Measurements from ENCODE around the gene MIEN1. TPM values are rescaled to one million over a fixed set of nuclear protein-coding genes. Genes with fewer than 3 reads are reported as not detected.

Gene MIEN1
- total RNA-seq, 4 donors from 2014 or later, result 99.3 to 215 (median 109) TPM

GRCh38 chr17:39717660-39718059, 12.7 kb downstream of the MIEN1 start:
- Histone ChIP-seq H3K27me3 (no peaks in the 10 kb centered on the region), H3K36me3 (peaks cover 0 to 13% (median 3%) of the 10 kb centered on the region in 4 donors), H3K4me3 (no peak overlapping the region), H3K27ac (peak overlapping the region in 1 of 4 donors; percentile 87), H3K9me3 (no peaks in the 10 kb centered on the region), H3K4me1 (peaks cover 0 to 40% (median 19%) of the 10 kb centered on the region in 4 donors)
- TF ChIP-seq POLR2AphosphoS5 (IDR thresholded peaks at IDR 0.05) (no peak), EP300 (IDR thresholded peaks at IDR 0.05; ENCODE audit: low read depth) (no peak), POLR2A (IDR thresholded peaks at IDR 0.05) (no peak)
- no peak for DNase-seq
- in situ Hi-C loops (cut with MboI; ENCODE audit: low pct_ligation_motif_present in 1 of 4, low pct_unique_long_range_greater_than_20kb in 1 of 4, low sequenced_read_pairs in 3 of 4), result no loop called here
- WGBS, 2 donors (ENCODE audit: low coverage in 1 of 2), result 76 to 80% methylated on average over 5 to 6 of the region's 6 CpGs
- intact Hi-C loops (cut with DNase I; ENCODE audit: low total_unique reads), result no loop called here

DNA sequence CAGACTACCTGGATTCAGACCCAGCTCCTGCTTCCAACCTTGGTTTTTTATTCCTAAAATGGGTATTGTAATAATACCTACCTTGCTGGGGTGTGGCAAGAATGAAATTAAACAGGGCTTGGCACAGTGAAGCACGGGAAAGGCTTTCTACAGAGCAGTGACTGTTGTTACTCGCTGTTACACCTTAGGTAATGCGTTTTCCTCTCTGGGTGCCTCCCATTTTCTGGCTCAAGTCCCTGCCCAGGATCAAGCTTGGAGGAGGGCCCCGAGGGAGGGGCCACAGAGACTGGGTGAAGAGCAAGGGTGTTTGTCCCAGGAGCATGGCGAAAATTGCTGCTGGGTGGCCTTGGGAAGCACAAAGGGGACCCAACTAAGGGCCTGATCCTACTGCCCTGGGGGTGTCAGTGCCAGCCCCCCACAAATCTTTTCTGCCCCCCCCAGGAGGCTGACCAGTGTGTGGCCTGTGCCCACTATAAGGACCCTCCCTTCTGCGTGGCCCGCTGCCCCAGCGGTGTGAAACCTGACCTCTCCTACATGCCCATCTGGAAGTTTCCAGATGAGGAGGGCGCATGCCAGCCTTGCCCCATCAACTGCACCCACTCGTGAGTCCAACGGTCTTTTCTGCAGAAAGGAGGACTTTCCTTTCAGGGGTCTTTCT, 13.3 kb downstream of the MIEN1 start:
- Histone ChIP-seq H3K27me3 (no peaks in the 10 kb centered on the region), H3K27ac (peak overlapping the region; percentile 75 to 88 (median 84)), H3K36me3 (peaks cover 0 to 15% (median 5%) of the 10 kb centered on the region in 4 donors), H3K4me1 (peaks cover 0 to 40% (median 19%) of the 10 kb centered on the region in 4 donors), H3K9me3 (no peaks in the 10 kb centered on the region), H3K4me3 (no peak overlapping the region)
- TF ChIP-seq, protein P1, sequence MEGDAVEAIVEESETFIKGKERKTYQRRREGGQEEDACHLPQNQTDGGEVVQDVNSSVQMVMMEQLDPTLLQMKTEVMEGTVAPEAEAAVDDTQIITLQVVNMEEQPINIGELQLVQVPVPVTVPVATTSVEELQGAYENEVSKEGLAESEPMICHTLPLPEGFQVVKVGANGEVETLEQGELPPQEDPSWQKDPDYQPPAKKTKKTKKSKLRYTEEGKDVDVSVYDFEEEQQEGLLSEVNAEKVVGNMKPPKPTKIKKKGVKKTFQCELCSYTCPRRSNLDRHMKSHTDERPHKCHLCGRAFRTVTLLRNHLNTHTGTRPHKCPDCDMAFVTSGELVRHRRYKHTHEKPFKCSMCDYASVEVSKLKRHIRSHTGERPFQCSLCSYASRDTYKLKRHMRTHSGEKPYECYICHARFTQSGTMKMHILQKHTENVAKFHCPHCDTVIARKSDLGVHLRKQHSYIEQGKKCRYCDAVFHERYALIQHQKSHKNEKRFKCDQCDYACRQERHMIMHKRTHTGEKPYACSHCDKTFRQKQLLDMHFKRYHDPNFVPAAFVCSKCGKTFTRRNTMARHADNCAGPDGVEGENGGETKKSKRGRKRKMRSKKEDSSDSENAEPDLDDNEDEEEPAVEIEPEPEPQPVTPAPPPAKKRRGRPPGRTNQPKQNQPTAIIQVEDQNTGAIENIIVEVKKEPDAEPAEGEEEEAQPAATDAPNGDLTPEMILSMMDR (IDR thresholded peaks at IDR 0.05), result no peak
- peak in 2 of 3 donors; percentile 43 to 67 for TF ChIP-seq POLR2AphosphoS5 (IDR thresholded peaks at IDR 0.05)
- intact Hi-C loops (cut with DNase I; ENCODE audit: low total_unique reads), result no loop called here
- 65 to 81% methylated on average over 6 to 11 of the region's 11 CpGs for WGBS, 2 donors (ENCODE audit: low coverage in 1 of 2)
- peak; percentile 83 for DNase-seq
- in situ Hi-C loops (cut with MboI; ENCODE audit: low pct_ligation_motif_present in 1 of 4, low pct_unique_long_range_greater_than_20kb in 1 of 4, low sequenced_read_pairs in 3 of 4), result no loop called here

GRCh38 chr17:39716073-39716818, 14.1 kb downstream of the MIEN1 start:
- H3K27me3 ChIP-seq, result no peaks in the 10 kb centered on the region
- H3K36me3 ChIP-seq, result peaks cover 0 to 15% (median 7%) of the 10 kb centered on the region in 4 donors
- peak overlapping the region; percentile 75 to 88 (median 84) for H3K27ac ChIP-seq
- TF ChIP-seq POLR2A (IDR thresholded peaks at IDR 0.05) (no peak), POLR2AphosphoS5 (IDR thresholded peaks at IDR 0.05) (no peak), EP300 (IDR thresholded peaks at IDR 0.05; ENCODE audit: low read depth) (no peak)
- TF ChIP-seq, protein P1 (IDR thresholded peaks at IDR 0.05), result no peak
- no peak overlapping the region for H3K4me3 ChIP-seq
- in situ Hi-C loops (cut with MboI; ENCODE audit: low pct_ligation_motif_present in 1 of 4, low pct_unique_long_range_greater_than_20kb in 1 of 4, low sequenced_read_pairs in 3 of 4) (no loop called here), intact Hi-C loops (cut with DNase I; ENCODE audit: low total_unique reads) (no loop called here)
- no peak for DNase-seq
- WGBS, 2 donors (ENCODE audit: low coverage in 1 of 2), result 60 to 65% methylated on average over 1 to 15 of the region's 15 CpGs
- no peaks in the 10 kb centered on the region for H3K9me3 ChIP-seq
- H3K4me1 ChIP-seq, result peaks cover 0 to 40% (median 19%) of the 10 kb centered on the region in 4 donors

DNA sequence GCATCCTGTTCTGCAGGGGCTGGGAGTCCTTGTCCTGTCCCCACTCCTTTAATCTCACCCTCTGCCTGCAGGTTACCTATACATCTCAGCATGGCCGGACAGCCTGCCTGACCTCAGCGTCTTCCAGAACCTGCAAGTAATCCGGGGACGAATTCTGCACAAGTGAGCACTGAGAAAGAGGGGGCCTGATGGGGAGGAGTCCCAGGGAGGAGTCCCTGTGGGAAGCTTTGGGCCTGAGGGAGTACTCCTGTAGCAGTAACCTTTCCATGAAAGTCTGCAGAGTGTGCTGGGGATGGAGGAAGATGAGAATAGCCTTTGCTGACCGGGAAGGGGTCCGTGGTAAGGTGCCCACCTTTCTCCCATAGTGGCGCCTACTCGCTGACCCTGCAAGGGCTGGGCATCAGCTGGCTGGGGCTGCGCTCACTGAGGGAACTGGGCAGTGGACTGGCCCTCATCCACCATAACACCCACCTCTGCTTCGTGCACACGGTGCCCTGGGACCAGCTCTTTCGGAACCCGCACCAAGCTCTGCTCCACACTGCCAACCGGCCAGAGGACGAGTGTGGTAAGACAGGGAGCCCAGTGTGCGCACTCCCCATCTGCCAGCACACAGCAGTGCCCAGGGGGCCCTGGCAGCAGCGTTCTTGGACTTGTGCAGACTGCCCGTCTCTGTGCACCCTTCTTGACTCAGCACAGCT, 14.8 kb downstream of the MIEN1 start:
- 87% methylated on average over 18 of the region's 18 CpGs; no CpG with 5 or more reads in 1 of the 2 donors for WGBS, 2 donors (ENCODE audit: low coverage in 1 of 2)

More for the DNA sequence above, 14.8 kb downstream of the MIEN1 start:
- Histone ChIP-seq H3K4me1 (peaks cover 0 to 40% (median 19%) of the 10 kb centered on the region in 4 donors), H3K27me3 (no peaks in the 10 kb centered on the region), H3K9me3 (no peaks in the 10 kb centered on the region), H3K27ac (peak overlapping the region; percentile 75 to 88 (median 84)), H3K36me3 (peaks cover 0 to 21% (median 7%) of the 10 kb centered on the region in 4 donors), H3K4me3 (no peak overlapping the region)
- TF ChIP-seq, protein P1 (IDR thresholded peaks at IDR 0.05), result no peak
- no peak for TF ChIP-seq POLR2A (IDR thresholded peaks at IDR 0.05)
- TF ChIP-seq EP300 (IDR thresholded peaks at IDR 0.05; ENCODE audit: low read depth), result no peak
- TF ChIP-seq POLR2AphosphoS5 (IDR thresholded peaks at IDR 0.05), result no peak
- DNase-seq, result no peak
- intact Hi-C loops (cut with DNase I; ENCODE audit: low total_unique reads), result no loop called here
- in situ Hi-C loops (cut with MboI; ENCODE audit: low pct_ligation_motif_present in 1 of 4, low pct_unique_long_range_greater_than_20kb in 1 of 4, low sequenced_read_pairs in 3 of 4), result no loop called here

Data from transverse colon (tissue), 4 donors.